ENCODE measurements around the gene TOM1. TPM values are rescaled to one million over a fixed set of nuclear protein-coding genes. Genes with fewer than 3 reads are reported as not detected.

The TOM1 gene
- total and polyA plus RNA-seq, 9 donors: 16.9 to 48.9 (median 39.1) TPM

- intact Hi-C loops (cut with DNase I): loop anchor here in 2 of 4 donors (5.0 kb wide), 1 partner anchor 241 kb away; no protein-coding TSS in a partner anchor
- Histone ChIP-seq H3K4me1 (ENCODE audit: insufficient read depth) (peaks cover 6% of the 10 kb centered on the region), H3K9me3 (no peaks in the 10 kb centered on the region), H3K36me3 (no peaks in the 10 kb centered on the region), H3K4me3 (no peak overlapping the region), H3K27me3 (no peaks in the 10 kb centered on the region), H3K27ac (no peak overlapping the region)
- no peak for DNase-seq
- no peak for TF ChIP-seq CTCF (IDR thresholded peaks at IDR 0.05)
- WGBS, 3 donors: 88 to 93% (median 88%) methylated on average over 10 to 11 of the region's 11 CpGs
These were observed 46.3 kb downstream of the TOM1 start for GRCh38 chr22:35345808-35346505.

- Histone ChIP-seq H3K27ac (no peak overlapping the region), H3K9me3 (no peaks in the 10 kb centered on the region), H3K4me3 (no peak overlapping the region), H3K27me3 (no peaks in the 10 kb centered on the region), H3K4me1 (ENCODE audit: insufficient read depth) (peaks cover 9% of the 10 kb centered on the region), H3K36me3 (no peaks in the 10 kb centered on the region)
- WGBS, 3 donors: 79 to 83% (median 80%) methylated on average over 17 to 19 of the region's 19 CpGs
- intact Hi-C loops (cut with DNase I): loop anchor here in 2 of 4 donors (5.0 kb wide), 1 partner anchor 241 kb away; no protein-coding TSS in a partner anchor
- TF ChIP-seq POLR2A (IDR thresholded peaks at IDR 0.05) (no peak), CTCF (IDR thresholded peaks at IDR 0.05) (no peak), EP300 (IDR thresholded peaks at IDR 0.05) (no peak)
- DNase-seq: no peak
These were observed 47.0 kb downstream of the TOM1 start for GRCh38 chr22:35346596-35347220.

GRCh38 chr22:35347462-35347861 is 47.8 kb downstream of the TOM1 start:
- WGBS, 3 donors: 81 to 86% (median 84%) methylated on average over 7 to 10 of the region's 10 CpGs
- Histone ChIP-seq H3K4me1 (ENCODE audit: insufficient read depth) (peaks cover 9% of the 10 kb centered on the region), H3K27ac (no peak overlapping the region), H3K27me3 (no peaks in the 10 kb centered on the region), H3K9me3 (no peaks in the 10 kb centered on the region), H3K36me3 (no peaks in the 10 kb centered on the region), H3K4me3 (no peak overlapping the region)
- peak in 1 of 5 donors; percentile 18 for DNase-seq
- intact Hi-C loops (cut with DNase I): loop anchor here in 2 of 4 donors (5.0 kb wide), 1 partner anchor 240 kb away; no protein-coding TSS in a partner anchor
- TF ChIP-seq EP300 (IDR thresholded peaks at IDR 0.05): no peak
- TF ChIP-seq POLR2A (IDR thresholded peaks at IDR 0.05): no peak
- no peak for TF ChIP-seq CTCF (IDR thresholded peaks at IDR 0.05)

GRCh38 chr22:35348026-35348590 is 48.4 kb downstream of the TOM1 start:
- 85 to 88% (median 86%) methylated on average over 18 of the region's 18 CpGs for WGBS, 3 donors

More at GRCh38 chr22:35348026-35348590, 48.4 kb downstream of the TOM1 start:
- no peaks in the 10 kb centered on the region for H3K36me3 ChIP-seq
- TF ChIP-seq CTCF (IDR thresholded peaks at IDR 0.05) (no peak), POLR2A (IDR thresholded peaks at IDR 0.05) (no peak), EP300 (IDR thresholded peaks at IDR 0.05) (no peak)
- no peak overlapping the region for H3K27ac ChIP-seq
- H3K4me1 ChIP-seq (ENCODE audit: insufficient read depth): peaks cover 9% of the 10 kb centered on the region
- peak in 1 of 5 donors; percentile 35 for DNase-seq
- no peaks in the 10 kb centered on the region for H3K27me3 ChIP-seq
- intact Hi-C loops (cut with DNase I): loop anchor here in 2 of 4 donors (5.0 kb wide), 1 partner anchor 239 kb away; no protein-coding TSS in a partner anchor
- H3K9me3 ChIP-seq: no peaks in the 10 kb centered on the region
- H3K4me3 ChIP-seq: no peak overlapping the region

Measured in ovary (tissue), 9 donors.